Activated CD4-positive, alpha-beta T cell treated with anti-CD3 and anti-CD28 coated beads for 48 hours (primary cell): ENCODE measurements around the gene GARIN6.
"Not testable (repeated sequence)": the region's sequence is repeated elsewhere in the genome, so short reads cannot be mapped to it uniquely, and the experiment has no call there.

Experiments used
- DNase-seq: peaks from one replicate; pipeline ENCODE4 v3.0.0-alpha.2; 2020

Gene GARIN6

DNA sequence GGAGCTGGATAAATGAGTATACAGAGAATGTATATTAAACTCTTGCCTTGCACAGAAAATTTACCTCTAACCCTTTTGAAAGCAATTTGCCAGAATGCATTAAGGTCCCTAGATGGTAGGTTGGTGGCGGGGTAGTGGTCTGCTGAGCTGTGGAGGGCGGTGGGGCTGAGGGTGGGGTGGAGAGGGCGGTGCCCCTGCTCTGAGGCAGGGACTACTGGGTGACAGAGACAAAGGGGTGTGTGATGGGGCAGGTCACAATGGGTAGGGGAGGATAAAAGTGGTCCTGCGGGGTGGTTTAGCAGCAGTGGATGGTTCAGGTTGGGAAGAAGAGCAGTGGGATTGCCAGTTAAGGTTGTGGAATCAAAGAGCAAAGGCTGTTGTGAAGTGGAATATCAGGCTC, at the start of gene GARIN6:
Gene GARIN6, plus strand, starts transcription at position 301 of the 400 bp plus-strand sequence. CDS start 422 bp downstream, outside the sequence.
- no peak for DNase-seq

DNA sequence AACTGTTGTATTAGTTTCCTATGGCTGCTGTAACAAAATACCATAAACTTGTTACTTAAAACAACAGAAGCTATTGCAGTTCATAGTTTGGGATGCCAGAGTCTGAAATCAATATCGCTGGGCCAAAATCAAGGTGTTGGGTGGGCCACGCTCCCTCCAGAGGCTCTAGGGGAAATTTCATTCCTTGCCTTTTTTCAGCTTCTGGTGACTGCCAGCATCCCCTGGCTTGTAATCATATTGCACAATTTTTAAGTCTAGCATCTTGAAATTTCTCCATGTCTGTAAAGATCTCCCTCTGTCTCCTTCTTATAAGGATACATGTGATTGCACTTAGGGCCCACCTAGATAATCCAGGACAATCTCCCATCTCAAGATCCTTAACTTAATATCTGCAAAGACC, 48.8 kb upstream of the GARIN6 start:
- no peak for DNase-seq

DNA sequence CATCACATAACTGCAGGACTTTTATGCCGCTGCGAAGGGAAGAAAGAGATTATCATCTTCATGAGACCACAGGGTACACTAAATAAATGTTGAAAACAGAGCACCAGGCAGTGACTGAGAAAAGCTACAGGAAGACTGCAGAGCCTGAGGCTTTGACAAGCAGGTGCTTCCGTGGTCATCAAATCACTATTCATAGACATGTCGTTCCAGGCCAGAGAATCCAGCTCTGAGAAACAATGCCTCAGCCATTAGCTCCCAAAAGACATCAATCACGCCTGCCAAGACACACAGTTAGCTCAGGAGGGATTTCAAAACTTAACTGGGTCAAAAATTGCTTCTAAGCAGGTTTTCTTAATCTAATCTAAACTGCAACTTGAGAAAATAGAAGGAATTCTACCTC, 47.2 kb upstream of the GARIN6 start:
- no peak for DNase-seq

DNA sequence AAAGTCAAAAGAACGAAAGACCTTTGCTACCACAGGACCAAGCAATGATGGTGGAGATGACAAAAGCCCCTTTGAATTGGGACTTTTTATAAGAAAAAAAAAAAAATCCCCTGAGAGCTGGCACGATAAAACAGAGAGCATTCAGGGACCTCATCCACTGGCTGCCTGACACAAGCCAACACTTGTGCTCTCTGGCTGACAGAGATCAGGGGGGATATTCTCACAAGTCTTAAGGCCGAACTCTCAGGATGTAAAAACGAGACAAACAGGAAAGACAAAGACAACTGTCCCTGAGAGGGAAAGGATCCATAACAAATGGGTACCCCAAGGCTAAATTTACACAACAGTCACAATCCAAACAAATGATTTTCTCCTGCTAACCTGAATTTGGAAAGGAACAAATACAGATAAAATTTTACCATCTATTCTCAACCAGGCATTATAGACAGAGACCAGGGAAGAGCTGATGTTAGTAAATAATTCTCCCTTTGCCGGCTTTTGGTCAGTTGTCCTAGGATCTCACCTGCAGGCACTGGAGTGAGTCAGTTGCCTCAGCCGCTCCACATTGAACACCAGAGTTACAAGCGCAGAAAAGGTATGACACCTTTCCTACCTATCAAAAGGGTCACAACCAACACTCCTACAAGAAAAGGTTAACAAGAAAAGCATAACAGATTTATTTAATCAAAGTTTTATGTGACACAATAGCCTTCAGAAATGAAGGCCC, 37.9 kb upstream of the GARIN6 start:
- DNase-seq: no peak

DNA sequence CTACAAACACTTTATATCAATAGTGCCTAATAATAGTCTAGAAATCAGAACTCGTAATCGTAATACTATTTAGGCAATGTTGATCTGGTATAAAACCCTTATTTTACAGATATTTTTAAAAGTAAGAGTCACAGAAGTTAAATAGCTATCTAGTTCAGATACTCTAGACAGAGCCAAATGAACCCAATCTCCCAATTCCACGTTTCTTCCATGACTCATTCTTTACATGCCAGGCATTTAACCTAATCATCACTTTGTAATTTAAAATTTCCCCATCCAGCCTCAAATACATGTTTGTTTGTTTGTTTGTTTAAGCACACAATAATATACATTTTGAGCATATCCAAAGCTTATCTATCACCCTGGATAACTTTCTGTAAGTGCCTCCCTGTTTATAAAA, 36.4 kb upstream of the GARIN6 start:
- no peak for DNase-seq

DNA sequence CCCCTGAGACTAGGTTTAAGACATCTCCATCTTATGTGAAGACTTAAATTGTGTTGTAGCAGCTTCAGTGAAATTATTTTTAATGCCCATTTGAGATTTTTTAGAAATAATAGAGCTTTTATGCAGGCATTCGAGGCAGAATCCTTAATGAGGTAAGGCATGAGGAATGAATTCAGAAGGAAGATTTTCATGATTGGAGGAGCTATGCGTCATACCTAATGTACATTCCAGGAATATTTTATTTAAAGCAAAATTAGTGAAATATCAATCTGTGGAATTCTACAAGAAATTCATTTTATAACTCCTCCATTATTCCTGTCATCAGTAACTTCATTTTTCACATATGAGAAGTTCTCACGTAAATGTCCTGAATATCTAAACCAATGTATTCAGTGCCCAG, 36.0 kb upstream of the GARIN6 start:
- no peak for DNase-seq

DNA sequence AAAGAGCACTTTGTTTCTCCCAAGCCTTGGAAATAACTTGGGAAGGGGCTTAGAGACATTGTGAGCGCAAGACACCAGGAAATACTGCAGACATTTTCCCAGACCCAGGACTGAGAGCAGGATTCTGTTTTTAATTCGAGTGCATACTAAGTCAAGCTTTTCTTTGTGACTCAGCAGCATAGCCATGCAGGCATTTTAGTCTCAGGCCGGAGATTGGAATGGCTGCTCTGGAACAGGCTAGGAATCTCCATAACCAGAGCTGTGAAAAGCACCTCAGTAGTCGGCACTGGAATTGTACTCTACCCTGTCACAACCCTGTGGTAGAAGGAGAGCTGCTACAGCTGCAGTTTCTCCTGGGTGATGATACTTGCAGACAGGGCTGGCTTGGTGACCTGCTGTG, 28.9 kb upstream of the GARIN6 start:
- no peak for DNase-seq

DNA sequence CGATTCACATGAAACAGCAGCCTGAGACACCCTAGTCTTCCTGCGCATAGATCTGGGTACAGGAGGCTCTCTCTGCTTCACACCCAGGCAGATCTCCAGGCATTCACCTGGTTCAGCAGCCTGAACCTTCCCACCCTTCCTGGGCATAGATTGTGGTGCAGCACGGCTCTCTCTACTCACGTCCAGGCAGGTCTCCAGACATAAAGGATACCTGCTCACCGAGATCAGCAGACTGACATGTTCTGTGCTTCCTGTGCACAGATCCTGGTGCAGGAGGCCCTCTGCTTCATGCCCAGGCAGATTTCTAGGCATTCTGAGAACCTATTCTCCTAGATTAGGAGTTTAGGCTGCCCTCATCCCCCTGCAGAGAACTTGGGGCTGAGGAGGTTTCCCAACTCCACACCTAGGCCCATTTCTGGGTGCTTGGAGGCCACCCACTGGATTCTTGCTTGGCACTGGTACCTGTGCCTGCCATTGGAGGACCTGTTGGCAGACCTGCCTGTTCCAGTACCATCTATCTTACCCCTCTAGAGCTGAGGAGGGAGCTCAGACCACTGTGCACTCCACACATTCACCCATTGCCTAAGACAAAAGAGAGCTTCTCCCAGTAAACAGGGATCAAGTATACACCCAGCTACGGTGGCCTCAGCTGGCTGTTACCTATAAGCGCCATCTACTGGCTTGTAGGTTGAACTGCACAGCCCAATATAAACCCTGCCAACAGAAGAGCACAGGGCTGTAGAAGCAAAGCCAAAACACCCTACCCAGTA, 28.0 kb upstream of the GARIN6 start:
- no peak for DNase-seq

DNA sequence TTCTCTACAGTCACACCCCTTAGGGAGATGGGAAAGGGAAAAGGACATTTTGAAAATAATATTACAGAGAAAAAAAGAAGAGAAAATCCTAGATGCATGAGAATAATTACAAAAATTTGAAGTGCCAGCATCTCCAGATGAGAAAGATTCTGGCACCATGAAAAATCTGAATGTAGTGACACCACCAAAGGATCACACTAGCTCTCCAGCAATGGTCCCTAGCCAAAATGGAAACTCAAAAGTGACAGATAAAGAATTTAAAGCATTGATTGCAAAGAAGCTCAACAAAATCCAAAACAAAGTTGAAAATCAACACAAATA, 27.4 kb upstream of the GARIN6 start:
- no peak for DNase-seq

DNA sequence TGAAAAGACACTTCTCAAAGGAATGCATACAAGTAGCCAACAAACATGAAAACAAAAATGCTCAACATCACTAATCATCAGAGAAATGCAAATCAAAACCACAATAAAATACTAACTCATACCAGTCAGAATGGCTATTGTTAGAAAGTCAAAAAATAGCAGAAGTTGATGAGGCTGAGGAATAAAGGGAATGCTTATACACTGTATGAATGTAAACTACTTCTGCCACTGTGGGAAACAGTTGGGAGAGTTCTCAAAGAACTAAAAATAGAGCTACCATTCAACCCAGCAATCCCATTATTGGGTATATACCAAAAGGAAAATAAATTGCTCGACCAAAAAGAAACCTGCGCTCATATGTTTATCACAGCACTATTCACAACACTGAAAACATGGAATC, 23.0 kb upstream of the GARIN6 start:
- not testable (repeated sequence) for DNase-seq

DNA sequence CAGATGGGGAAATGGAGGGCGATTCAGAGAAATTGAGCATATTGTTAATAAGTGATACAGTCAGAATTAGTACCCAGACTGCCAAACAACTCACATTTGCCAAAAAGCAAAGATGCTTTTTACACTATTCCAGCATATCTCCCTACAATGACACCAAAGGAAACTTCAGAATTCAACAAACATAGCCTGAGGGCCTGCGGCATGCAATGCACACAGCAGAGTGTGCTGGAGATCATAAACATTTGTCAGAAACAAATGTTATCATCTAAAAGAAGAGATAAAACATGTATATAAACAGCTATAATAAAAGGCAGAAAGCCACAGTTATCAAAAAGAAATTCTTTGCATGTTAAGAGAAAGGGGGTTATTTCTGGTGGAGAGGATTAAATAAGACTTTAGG, 20.1 kb upstream of the GARIN6 start:
- no peak for DNase-seq

DNA sequence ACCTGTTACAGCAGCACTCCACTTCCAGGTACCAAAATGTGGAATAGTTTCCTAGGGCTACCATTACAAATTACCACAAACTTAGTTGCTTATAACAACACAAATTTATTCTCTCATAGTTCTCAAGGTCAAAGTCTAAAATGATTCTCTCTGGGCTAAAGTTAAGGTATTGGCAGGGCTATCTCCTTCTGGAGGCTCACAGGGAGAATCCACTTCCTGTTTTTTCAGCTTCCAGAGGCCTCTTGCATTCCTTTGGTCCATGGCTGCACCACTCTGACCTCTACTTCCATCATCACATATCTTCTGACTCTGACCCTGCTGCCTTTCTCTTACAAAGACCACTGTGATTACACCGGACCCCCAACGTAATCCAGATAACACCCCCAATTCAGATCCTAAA, 2.9 kb upstream of the GARIN6 start:
- no peak for DNase-seq

DNA sequence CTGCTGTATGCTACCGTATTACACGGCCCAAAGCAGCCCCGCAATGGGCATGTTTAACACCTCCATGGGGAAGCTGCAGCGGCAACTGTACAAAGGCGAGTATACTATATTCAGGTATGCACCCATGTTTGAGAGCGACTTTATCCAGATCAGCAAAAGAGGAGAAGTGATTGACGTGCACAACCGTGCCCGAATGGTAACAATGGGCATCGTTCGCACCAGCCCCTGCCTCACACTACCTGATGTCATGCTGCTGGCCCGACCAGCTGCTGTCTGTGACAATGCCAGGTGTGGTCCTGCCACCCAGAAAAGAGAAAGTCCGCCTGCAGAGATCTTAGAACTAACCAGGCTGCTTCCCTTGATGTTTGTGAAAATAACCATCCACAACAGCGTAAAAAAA, 630 bp downstream of the GARIN6 start:
- no peak for DNase-seq

DNA sequence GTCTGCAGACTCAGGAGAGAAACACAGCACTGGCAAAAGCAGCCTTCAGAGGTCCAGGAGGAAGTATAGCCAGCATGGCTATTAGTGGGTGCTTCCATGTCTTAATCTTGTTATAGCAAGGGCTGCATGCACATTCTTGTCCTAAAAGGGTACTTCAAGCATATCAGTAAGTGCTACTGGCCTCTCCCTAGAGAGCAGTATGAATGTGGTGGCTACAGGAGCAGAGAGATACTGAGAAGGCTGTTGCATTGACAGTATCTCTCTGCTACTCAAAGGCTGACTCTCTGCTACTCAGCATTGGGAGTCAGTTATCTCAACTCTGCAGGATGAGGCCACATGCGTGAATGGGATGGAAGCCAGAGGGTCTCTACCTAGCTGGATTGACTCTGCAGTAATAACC, 2.0 kb downstream of the GARIN6 start:
- DNase-seq: no peak

DNA sequence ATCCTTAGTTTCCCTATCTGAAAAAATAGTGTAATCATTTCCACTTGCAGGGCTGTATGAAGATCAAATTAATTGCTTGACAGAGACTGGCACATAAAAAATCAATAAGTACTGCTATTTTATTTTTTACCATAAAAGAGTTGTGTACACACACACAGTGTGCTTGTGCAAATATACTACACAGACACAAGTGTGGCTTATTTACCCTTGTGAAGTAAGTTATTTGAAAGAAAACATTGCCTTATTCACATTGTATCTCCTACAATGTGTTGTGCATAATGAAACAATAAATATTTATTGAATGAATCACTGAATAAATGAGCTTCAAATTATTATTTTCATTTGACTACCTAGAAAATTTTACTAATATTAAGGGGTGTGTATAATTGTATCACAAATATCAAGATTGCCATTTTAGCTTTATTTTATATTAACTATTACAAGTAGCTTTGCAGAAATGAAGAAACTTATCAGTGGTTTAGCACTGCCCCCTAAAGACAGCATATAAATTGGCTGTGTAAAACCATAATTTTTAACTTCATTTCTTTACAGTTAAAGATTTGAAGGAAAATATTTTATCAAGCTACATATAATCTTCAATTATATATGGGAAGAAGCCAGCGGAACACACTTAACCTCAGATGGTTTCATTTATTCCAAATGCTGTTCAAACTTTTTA, 11.3 kb downstream of the GARIN6 start:
- DNase-seq: no peak

DNA sequence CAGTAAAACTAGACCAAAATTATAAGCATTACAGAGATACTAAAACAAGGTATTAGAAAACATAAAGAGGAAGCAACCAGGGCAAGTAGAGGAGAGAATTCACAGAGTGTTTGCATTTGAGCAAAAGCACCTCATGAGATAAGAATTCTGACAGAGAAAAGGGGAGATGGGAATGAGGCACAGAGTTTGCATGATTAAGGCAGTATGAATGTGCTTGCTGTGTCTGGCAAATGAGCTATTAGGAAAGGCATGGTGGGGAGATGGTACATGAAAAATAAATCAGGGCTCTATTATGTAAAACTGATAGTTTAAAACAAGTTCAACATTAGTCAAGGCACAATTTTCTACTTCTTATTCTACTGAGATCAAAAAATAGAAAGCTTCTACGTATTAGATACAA, 23.1 kb downstream of the GARIN6 start:
- no peak for DNase-seq

DNA sequence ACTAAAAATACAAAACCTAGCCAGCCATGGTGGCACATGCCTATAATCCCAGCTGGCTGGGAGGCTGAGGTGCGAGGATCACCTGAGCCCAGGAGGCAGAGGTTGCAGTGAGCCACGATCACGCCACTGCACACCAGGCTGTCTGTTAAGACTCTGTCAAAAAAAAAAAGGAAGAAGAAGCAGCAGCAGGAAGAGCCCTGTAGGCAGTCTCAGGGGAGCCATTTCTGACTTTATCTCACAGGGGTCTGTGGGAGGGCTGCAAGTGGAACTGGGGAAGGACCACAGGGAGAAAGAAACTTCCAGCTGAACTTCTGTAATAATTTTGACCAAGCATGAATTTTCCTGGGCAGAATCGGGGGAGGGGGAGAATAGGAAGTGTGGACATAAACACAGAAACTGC, 32.7 kb downstream of the GARIN6 start:
- no peak for DNase-seq

DNA sequence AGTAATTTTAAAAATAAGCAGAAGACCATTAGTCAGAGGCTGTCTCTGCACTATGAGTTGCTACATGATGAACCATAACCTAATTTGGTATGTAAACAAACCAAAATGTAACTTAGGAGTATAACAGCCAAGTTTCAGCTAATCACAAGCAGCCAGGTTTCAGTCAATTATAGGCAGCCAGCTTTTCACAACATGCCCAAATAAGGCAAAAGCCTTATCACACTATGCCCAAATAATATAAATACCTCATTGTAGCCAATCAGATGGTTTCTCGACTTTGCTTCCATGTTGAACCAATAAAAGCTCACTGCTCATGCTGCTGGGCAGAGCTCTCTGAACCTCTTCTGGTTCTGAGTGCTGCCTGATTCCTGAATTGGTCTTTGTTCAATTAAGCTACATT, 38.6 kb downstream of the GARIN6 start:
- no peak for DNase-seq

DNA sequence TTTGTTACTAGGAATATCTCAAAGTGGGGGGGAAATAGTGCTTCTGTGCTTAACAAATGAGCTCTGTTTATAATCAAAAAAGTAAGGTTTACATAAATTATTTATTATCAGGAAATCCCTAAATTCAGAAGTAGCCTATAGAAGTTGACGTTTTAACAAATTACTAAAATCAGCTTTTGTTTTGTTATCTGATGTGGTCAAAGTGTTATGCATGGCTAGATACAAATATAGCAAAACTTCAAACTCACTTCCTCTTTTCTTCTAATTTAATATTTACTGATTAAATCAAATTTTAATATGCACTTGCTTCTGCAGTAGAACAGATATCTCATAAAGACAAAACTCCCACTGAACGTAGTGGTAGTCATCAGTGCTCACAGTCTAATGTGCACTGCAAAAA, 47.5 kb downstream of the GARIN6 start:
- no peak for DNase-seq
